ENCODE measurements around the gene COL4A3. TPM values are rescaled to one million over a fixed set of nuclear protein-coding genes. Genes with fewer than 3 reads are reported as not detected.

The COL4A3 gene
- total and polyA plus RNA-seq, 9 of the 15 experiments (the other 6 are each of a cell fraction or from before 2014, with no cell fraction given) = not detected

GRCh38 chr2:227341553-227341952 lies 177.1 kb downstream of the COL4A3 start:
- intact Hi-C loops (cut with micrococcal nuclease) (no loop called here), in situ Hi-C loops (cut with MboI) (no loop called here)
- Histone ChIP-seq H3K4me1 (replicated peaks in 1 of 2; ENCODE audit: control insufficient read depth in 2 of 2, insufficient read depth in 2 of 2, low read length in 2 of 2) (no peaks in the 10 kb centered on the region), H3K4me2 (ENCODE audit: insufficient read depth, low read length) (no peak overlapping the region), H3K36me3 (ENCODE audit: control insufficient read depth, insufficient read depth, low read length) (peaks cover 25% of the 10 kb centered on the region; the same call in 2 of the 3 replicates), H4K20me1 (replicated peaks; ENCODE audit: control insufficient read depth, insufficient read depth, low read length) (no peaks in the 10 kb centered on the region), H3K9ac (ENCODE audit: insufficient read depth in 1 of 2, low read depth in 2 of 2, low read length in 2 of 2) (no peak overlapping the region), H3K27me3 (ENCODE audit: control insufficient read depth in 2 of 2, insufficient read depth in 2 of 2, low read length in 2 of 2) (no peaks in the 10 kb centered on the region), H2AFZ (ENCODE audit: low read depth, low read length) (no peak overlapping the region), H3K79me2 (ENCODE audit: control insufficient read depth, insufficient read depth, low read length) (no peaks in the 10 kb centered on the region), H3K9me3 (replicated peaks; ENCODE audit: control insufficient read depth, insufficient read depth, low read depth, low read length) (no peaks in the 10 kb centered on the region), H3K4me3 (no peak overlapping the region), H3K27ac (ENCODE audit: extremely low read depth, low read depth, low read length) (no peak overlapping the region), H3K9me1 (ENCODE audit: control insufficient read depth, insufficient read depth, low read length) (no peaks in the 10 kb centered on the region)
- FAIRE-seq = no peak
- ChIA-PET POLR2A (interaction anchor here (1.2 kb wide), 1 partner anchor 21 kb away, joined by 4 read pairs; no protein-coding TSS in a partner anchor), CTCF (ENCODE audit: low intra/inter-chr PET ratio) (no interaction called here)
- ATAC-seq = no peak
- TF ChIP-seq RNF2 (IDR thresholded peaks at IDR 0.05) (no peak), HDAC2 (IDR thresholded peaks at IDR 0.05) (no peak), ZC3H8 (IDR thresholded peaks at IDR 0.05) (no peak), POLR2AphosphoS5 (IDR thresholded peaks at IDR 0.05; ENCODE audit: control insufficient read depth, insufficient read depth, low read depth, low read length) (no peak), NCOR1 (IDR thresholded peaks at IDR 0.05) (no peak), ZNF253 (CRISPR knock-in tag; conservative IDR thresholded peaks at IDR 0.05) (no peak), FUS (optimal IDR thresholded peaks at IDR 0.05; ENCODE audit: low read depth, low read length) (no peak), CHD1 (IDR thresholded peaks at IDR 0.05; ENCODE audit: low read length) (no peak), MYC (IDR thresholded peaks at IDR 0.05; ENCODE audit: low read depth, low read length) (no peak), MYC (CRISPR knock-in tag; IDR thresholded peaks at IDR 0.05; ENCODE audit: borderline replicate concordance, low read depth) (no peak), CHCHD3 (CRISPR knock-in tag; IDR thresholded peaks at IDR 0.05) (no peak)
- DNase-seq (ENCODE audit: extremely low read depth in 1 of 4, low spot score in 3 of 4) = no peak
- BruUV-seq (replicated peaks) = no TSS peak
- 64% methylated on average over 2 of the region's 2 CpGs for WGBS (ENCODE audit: insufficient coverage, low coverage, missing lambda C conversion rate)

All from K562 (cell line).